GM21423 (cell line): ENCODE results near the gene GFPT2.

Experiments
- ATAC-seq: cut with Tn5 transposase; IDR thresholded peaks from one replicate; pipeline ENCODE4 v1.9.1; 2021; ENCODE audit warnings: mild to moderate bottlenecking, moderate library complexity; ENCODE audit not compliant: unreplicated experiment

Gene GFPT2

GRCh38 chr5:180352116-180353047, 754 bp downstream of the GFPT2 start:
- no peak for ATAC-seq

- no peak for ATAC-seq
Measured at GRCh38 chr5:180350711-180351465, 2.2 kb downstream of the GFPT2 start.

GRCh38 chr5:180350296-180350695, 2.8 kb downstream of the GFPT2 start:
- ATAC-seq = no peak

GRCh38 chr5:180349391-180349790, 3.7 kb downstream of the GFPT2 start:
- no peak for ATAC-seq

- no peak for ATAC-seq
Measured at GRCh38 chr5:180348336-180348735, 4.8 kb downstream of the GFPT2 start.

GRCh38 chr5:180347702-180348101, 5.4 kb downstream of the GFPT2 start:
- ATAC-seq = no peak

- no peak for ATAC-seq
Measured at GRCh38 chr5:180346358-180346757, 6.8 kb downstream of the GFPT2 start.

- no peak for ATAC-seq
Measured at GRCh38 chr5:180345781-180346180, 7.4 kb downstream of the GFPT2 start.

- ATAC-seq = no peak
Measured at GRCh38 chr5:180345186-180345585, 8.0 kb downstream of the GFPT2 start.

GRCh38 chr5:180344696-180344999, 8.5 kb downstream of the GFPT2 start:
- no peak for ATAC-seq

- no peak for ATAC-seq
Measured at GRCh38 chr5:180343831-180344695, 9.1 kb downstream of the GFPT2 start.

GRCh38 chr5:180343110-180343830, 9.9 kb downstream of the GFPT2 start:
- no peak for ATAC-seq

GRCh38 chr5:180341595-180341994, 11.5 kb downstream of the GFPT2 start:
- ATAC-seq = no peak

- ATAC-seq = no peak
Measured at GRCh38 chr5:180340856-180341255, 12.3 kb downstream of the GFPT2 start.

- no peak for ATAC-seq
Measured at GRCh38 chr5:180339583-180340183, 13.5 kb downstream of the GFPT2 start.

- no peak for ATAC-seq
Measured at GRCh38 chr5:180338001-180338707, 15.0 kb downstream of the GFPT2 start.

- no peak for ATAC-seq
Measured at GRCh38 chr5:180336234-180337020, 16.7 kb downstream of the GFPT2 start.

GRCh38 chr5:180335614-180336233, 17.4 kb downstream of the GFPT2 start:
- ATAC-seq = no peak
